Caki2 (cell line): Measurements from ENCODE around the gene P3R3URF. TPM values are rescaled to one million over a fixed set of nuclear protein-coding genes. Genes with fewer than 3 reads are reported as not detected.

Experiments used
- total RNA-seq: library from RNA; depleted of rRNA; stranded (reverse); fragments of >200 nt; shearing (Covaris generic); gene quantifications from 2 replicates; pipeline ENCODE4 v1.2.3, GENCODE V29; 2014; ENCODE audit warnings: low replicate concordance; rRNA removed

P3R3URF gene
- total RNA-seq, 1 experiment from 2014 or later = not detected

Other genes starting within 250 kb of the P3R3URF start
- 0.30 and 0.52 TPM in 2 replicates for gene PIK3R3, start 43.9 kb downstream of the P3R3URF start, total RNA-seq
- gene TSPAN1, start 1.4 kb downstream of the P3R3URF start, total RNA-seq = 2.3 and 9.5 TPM in 2 replicates
- gene POMGNT1, start 21.9 kb upstream of the P3R3URF start, total RNA-seq = 125 and 130 TPM in 2 replicates
- gene LURAP1, start 26.8 kb upstream of the P3R3URF start, total RNA-seq = not detected in 2 replicates
- gene RAD54L, start 71.3 kb upstream of the P3R3URF start, total RNA-seq = 9.7 and 23.5 TPM in 2 replicates
- 81.7 and 88.1 TPM in 2 replicates for gene LRRC41, start 127.1 kb upstream of the P3R3URF start, total RNA-seq
- 458 and 554 TPM in 2 replicates for gene UQCRH, start 127.2 kb upstream of the P3R3URF start, total RNA-seq
- gene NSUN4, start 164.3 kb upstream of the P3R3URF start, total RNA-seq = 19.4 and 31.3 TPM in 2 replicates
- gene FAAH, start 217.8 kb upstream of the P3R3URF start, total RNA-seq = 10.9 and 22.5 TPM in 2 replicates